ENCODE results near the gene STRIT1. TPM values are rescaled to one million over a fixed set of nuclear protein-coding genes. Genes with fewer than 3 reads are reported as not detected.

The STRIT1 gene
- polyA plus RNA-seq, 1 donor from 2014 or later = 1.2 TPM

- TF ChIP-seq EP300 (conservative IDR thresholded peaks at IDR 0.05; ENCODE audit: poor library complexity, severe bottlenecking) = no peak
- peak; percentile 92 for TF ChIP-seq CTCF (IDR thresholded peaks at IDR 0.05; ENCODE audit: poor library complexity, severe bottlenecking)
- TF ChIP-seq SMC3 (conservative IDR thresholded peaks at IDR 0.05; ENCODE audit: poor library complexity) = peak; percentile 93
- peak; percentile 95 for TF ChIP-seq RAD21 (conservative IDR thresholded peaks at IDR 0.05)
- no peak for TF ChIP-seq EZH2 (IDR thresholded peaks at IDR 0.05; ENCODE audit: borderline replicate concordance, insufficient read depth, low read length, poor library complexity, severe bottlenecking)
- no peak for TF ChIP-seq MXI1 (conservative IDR thresholded peaks at IDR 0.05; ENCODE audit: poor library complexity, severe bottlenecking)
- TF ChIP-seq POLR2AphosphoS5 (IDR thresholded peaks at IDR 0.05) = no peak
- Histone ChIP-seq H3K9me2 (ENCODE audit: insufficient read depth, low read length) (no peaks in the 10 kb centered on the region), H3K27me3 (ENCODE audit: insufficient read depth, low read depth, low read length) (no peaks in the 10 kb centered on the region), H3K79me2 (replicated peaks; ENCODE audit: insufficient read depth, low read length) (no peaks in the 10 kb centered on the region), H2AFZ (ENCODE audit: low read depth, low read length) (no peak overlapping the region), H3F3A (ENCODE audit: insufficient read depth, low read length, poor library complexity, severe bottlenecking) (no peaks in the 10 kb centered on the region), H3K4me3 (ENCODE audit: low read length) (no peak overlapping the region), H3K4me2 (ENCODE audit: low read length) (no peak overlapping the region), H3K9me3 (ENCODE audit: low read length) (no peaks in the 10 kb centered on the region), H3K27ac (ENCODE audit: low read length) (no peak overlapping the region), H3K36me3 (ENCODE audit: insufficient read depth, low read length) (no peaks in the 10 kb centered on the region), H3K9ac (ENCODE audit: low read length) (no peak overlapping the region), H4K20me1 (ENCODE audit: insufficient read depth) (no peaks in the 10 kb centered on the region)
Observed at GRCh38 chr3:155323063-155323666, 29.7 kb upstream of the STRIT1 start.

GRCh38 chr3:155321418-155321817, 27.9 kb upstream of the STRIT1 start:
- Histone ChIP-seq H2AFZ (ENCODE audit: low read depth, low read length) (no peak overlapping the region), H3K27ac (ENCODE audit: low read length) (no peak overlapping the region), H3K9ac (ENCODE audit: low read length) (no peak overlapping the region), H3K9me3 (ENCODE audit: low read length) (no peaks in the 10 kb centered on the region), H3K79me2 (replicated peaks; ENCODE audit: insufficient read depth, low read length) (no peaks in the 10 kb centered on the region), H3K4me3 (ENCODE audit: low read length) (no peak overlapping the region), H4K20me1 (ENCODE audit: insufficient read depth) (no peaks in the 10 kb centered on the region), H3K9me2 (ENCODE audit: insufficient read depth, low read length) (no peaks in the 10 kb centered on the region), H3K36me3 (ENCODE audit: insufficient read depth, low read length) (no peaks in the 10 kb centered on the region), H3K27me3 (ENCODE audit: insufficient read depth, low read depth, low read length) (no peaks in the 10 kb centered on the region), H3K4me2 (ENCODE audit: low read length) (no peak overlapping the region), H3F3A (ENCODE audit: insufficient read depth, low read length, poor library complexity, severe bottlenecking) (no peaks in the 10 kb centered on the region)
- TF ChIP-seq EZH2 (IDR thresholded peaks at IDR 0.05; ENCODE audit: borderline replicate concordance, insufficient read depth, low read length, poor library complexity, severe bottlenecking) (no peak), REST (IDR thresholded peaks at IDR 0.05; ENCODE audit: borderline replicate concordance) (no peak), CTCF (IDR thresholded peaks at IDR 0.05; ENCODE audit: poor library complexity, severe bottlenecking) (no peak), RAD21 (conservative IDR thresholded peaks at IDR 0.05) (no peak), SMC3 (conservative IDR thresholded peaks at IDR 0.05; ENCODE audit: poor library complexity) (no peak), POLR2AphosphoS5 (IDR thresholded peaks at IDR 0.05) (no peak), MXI1 (conservative IDR thresholded peaks at IDR 0.05; ENCODE audit: poor library complexity, severe bottlenecking) (no peak), TAF1 (IDR thresholded peaks at IDR 0.05; ENCODE audit: low read depth) (no peak), EP300 (conservative IDR thresholded peaks at IDR 0.05; ENCODE audit: poor library complexity, severe bottlenecking) (no peak)

Data from neural cell (in vitro differentiated cells).